Cortex of kidney (tissue), 1 donor: Measurements from ENCODE around the gene RGL1.

Source experiments
- DNase-seq: peaks from one replicate; lab custom pipeline; 2025; lab: John Stamatoyannopoulos, UW

RGL1 gene

GRCh38 chr1:183915625-183916510 lies 110.9 kb downstream of the RGL1 start:
- no peak for DNase-seq

DNA sequence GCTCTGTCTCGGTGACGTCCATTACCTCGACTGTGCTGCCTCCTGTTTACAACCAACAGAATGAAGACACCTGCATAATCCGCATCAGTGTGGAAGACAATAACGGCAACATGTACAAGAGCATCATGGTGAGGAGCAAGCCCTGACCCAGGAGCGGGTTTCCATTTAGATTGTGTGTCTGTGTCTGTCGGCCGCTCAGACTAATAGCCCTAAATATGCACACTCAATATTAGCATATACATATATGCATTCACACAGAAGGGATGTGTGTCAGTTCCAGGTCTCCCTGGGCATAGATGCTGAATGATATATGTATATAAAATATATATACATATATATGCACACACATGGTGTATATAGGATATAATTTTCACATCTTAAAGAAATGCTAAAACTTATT lies 111.7 kb downstream of the RGL1 start:
- no peak for DNase-seq

- no peak for DNase-seq
These were observed 113.7 kb downstream of the RGL1 start for GRCh38 chr1:183918589-183918988.

GRCh38 chr1:183920651-183921050 lies 115.7 kb downstream of the RGL1 start:
- no peak for DNase-seq

DNA sequence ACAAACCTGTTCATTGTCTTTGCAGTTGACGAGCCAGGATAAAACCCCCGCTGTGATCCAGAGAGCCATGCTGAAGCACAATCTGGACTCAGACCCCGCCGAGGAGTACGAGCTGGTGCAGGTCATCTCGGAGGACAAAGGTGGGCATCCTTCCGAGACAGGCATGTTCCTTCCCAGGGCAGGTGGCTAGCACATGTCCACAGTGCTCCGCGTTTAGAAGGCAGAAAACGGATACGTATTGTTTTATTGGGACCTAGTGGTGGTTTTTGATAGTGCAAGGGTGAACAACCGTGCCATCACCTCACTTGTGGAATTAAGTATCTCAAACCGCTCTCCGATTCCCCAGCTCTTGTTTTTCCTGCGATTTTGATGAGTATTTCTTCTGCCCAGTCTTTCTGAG lies 117.3 kb downstream of the RGL1 start:
- no peak for DNase-seq

DNA sequence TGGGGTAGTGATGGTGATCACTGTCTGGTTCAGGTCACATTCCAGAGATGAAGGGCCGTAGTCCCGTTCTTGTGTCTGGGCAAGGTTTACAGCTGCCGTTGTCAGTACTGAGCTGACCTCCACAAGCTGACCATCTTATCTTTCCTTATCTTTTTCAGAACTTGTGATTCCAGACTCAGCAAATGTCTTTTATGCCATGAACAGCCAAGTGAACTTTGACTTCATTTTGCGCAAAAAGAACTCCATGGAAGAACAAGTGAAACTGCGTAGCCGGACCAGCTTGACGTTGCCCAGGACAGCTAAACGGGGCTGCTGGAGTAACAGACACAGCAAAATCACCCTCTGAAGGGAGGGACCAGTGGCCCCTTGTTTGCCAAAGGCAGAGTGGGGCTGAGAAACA lies 121.0 kb downstream of the RGL1 start:
- no peak for DNase-seq

GRCh38 chr1:183926983-183927382 lies 122.1 kb downstream of the RGL1 start:
- DNase-seq: no peak

- DNase-seq: no peak
These were observed 126.8 kb downstream of the RGL1 start for GRCh38 chr1:183931646-183932271.

DNA sequence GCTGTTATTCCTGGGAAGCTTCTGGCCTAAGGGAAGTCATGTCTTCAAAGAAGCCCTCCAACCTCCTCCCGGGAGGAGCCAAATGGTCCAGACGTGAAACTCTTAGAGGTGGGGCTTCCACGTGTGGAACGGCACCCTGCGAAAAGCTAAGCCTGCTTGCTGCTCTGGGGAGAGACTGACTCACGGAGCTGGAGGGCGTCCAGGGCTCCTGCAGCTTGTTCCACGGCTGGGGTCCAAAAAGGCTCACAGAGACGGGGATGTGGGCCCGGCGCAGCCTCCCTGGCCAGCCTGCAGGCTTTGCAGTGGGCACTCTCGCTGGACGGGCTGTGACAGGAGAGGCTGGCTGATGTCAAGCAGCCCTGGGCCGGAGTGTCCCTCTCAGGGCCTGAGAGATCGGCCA lies 127.5 kb downstream of the RGL1 start:
- no peak for DNase-seq

- no peak for DNase-seq
These were observed 128.7 kb downstream of the RGL1 start for GRCh38 chr1:183933528-183934179.

DNA sequence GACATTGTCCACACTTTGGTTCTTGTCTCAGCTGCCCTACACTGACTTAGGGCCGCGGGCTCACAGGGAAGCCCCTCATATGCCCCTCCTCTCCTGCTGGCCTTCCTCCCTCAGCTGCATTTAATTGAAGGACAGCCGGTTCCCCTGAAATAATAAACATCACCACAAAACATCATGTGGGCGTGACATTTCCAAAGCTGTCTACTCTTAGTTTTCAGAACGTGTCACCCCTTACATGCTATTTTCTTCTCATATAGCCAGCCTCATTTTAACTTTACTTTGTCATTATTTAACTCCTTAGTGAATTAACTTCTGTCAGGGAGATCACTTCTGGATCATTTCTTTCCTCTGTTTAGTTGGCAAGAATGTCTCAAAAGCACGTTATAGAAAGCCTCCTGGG lies 129.4 kb downstream of the RGL1 start:
- no peak for DNase-seq

GRCh38 chr1:183936009-183936408 lies 131.1 kb downstream of the RGL1 start:
- no peak for DNase-seq

- no peak for DNase-seq
These were observed 131.9 kb downstream of the RGL1 start for GRCh38 chr1:183936791-183937190.

- no peak for DNase-seq
These were observed 132.7 kb downstream of the RGL1 start for GRCh38 chr1:183937611-183938010.

GRCh38 chr1:183941001-183941400 lies 136.1 kb downstream of the RGL1 start:
- DNase-seq: no peak

DNA sequence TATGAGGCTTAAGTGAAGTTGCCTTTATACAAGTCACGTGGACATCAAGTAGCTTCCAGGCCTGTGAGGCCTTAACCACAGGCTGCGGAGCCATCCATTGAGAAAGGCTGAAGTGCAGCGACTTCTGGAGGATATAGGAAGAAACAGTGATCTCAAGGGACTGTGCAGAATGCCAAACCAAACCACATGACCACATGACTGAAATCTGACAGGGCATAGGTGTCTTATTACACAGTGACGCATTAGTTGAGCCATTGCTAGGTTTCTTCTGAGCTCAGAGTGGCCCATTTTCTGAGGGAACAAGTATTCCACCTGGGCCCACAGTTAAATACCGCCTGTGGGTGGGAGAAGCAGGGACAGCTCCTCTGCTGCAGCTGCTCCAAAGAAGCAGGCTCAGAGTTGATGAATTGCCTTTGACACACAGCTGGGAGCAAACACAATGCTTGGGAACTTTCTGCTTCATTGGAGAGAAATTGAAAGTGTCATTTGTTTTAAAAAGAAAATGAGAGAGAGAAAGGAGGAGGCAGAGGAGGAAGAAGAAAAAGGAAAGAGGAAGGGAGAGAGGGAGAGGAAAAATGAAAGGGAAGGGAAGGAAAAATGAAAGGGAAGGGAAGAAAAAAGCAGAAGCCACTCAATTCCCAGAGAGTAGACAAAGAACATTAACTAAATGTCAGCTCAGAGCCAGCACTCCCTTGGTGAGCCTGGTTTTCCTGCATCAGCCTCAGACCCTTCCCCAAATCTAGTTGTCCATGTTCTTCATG lies 138.2 kb downstream of the RGL1 start:
- DNase-seq: no peak

DNA sequence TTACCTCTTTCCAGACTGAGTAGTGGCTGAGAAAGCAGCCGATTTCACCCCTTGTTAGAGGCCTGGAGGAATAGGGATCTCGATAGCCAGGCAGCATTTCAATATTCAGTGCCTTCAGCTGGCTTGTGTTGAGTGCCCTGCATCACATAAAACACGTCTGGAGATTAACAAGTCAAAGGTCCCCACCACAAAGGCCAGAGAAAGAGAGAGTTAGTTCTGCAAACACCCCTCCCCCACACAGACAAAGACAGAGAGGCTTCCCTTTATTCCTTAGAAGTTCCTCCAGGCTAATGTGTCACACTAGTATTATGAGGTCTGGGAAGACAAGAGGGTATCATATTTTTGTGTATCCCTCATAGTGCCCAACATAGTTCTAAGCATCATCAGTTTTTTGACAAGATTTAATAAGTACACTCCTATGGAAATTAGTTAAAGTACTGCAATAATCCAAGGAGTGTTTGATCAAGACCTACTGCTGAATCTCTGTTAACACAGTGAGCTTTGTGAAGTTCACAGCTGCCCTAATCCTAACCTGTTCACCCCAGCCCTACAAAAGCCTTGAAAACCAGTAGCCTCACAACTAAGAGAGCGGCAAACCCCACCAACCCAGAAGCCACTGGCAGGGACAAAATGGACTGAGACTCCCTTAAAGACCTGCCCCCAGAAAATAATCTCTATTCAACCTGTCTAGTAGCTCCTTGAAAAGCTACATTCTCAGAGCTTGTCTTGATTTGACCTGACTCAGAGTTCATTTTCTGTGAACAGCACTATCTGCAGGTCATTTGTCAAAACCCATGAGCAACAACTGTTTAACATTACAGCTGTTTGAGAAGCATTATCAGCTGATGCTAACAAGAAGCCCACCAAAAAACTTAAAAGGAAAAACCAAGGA lies 140.8 kb downstream of the RGL1 start:
- no peak for DNase-seq

DNA sequence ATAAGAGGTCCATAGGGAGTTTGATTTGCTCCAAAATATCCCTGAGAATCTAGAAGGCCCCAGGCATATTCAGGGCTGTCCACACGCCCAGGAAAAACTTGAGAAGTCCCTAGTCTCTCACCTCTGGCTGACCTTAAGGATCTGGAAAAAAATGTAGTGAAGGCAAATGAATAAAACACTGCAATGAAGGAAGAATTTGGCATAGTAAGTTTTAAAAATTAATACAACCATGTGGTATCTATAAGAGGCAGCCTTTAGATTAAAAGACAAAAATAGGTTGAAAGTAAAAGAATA lies 141.3 kb downstream of the RGL1 start:
- no peak for DNase-seq

GRCh38 chr1:183947988-183948387 lies 143.1 kb downstream of the RGL1 start:
- no peak for DNase-seq

GRCh38 chr1:183952101-183952500 lies 147.2 kb downstream of the RGL1 start:
- DNase-seq: no peak

DNA sequence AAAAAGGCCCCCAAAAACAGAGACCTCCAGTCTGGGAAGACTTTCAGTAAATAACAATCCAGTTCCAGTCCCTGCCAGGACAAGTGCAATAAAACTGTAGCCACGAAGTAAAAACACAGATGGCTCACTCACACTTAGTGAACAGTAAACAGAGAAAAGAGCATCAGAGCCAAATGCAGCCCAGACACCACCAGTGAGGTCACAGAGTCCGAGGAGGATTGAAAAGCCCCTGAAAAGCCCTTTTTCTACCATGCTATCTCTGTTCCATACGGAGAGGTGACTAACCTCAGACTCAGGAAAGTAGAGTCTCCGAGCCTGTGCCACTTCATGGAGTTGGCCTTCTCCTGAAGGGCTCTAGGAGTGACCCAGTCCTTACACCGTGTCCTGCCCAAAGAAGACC lies 148.1 kb downstream of the RGL1 start:
- no peak for DNase-seq

DNA sequence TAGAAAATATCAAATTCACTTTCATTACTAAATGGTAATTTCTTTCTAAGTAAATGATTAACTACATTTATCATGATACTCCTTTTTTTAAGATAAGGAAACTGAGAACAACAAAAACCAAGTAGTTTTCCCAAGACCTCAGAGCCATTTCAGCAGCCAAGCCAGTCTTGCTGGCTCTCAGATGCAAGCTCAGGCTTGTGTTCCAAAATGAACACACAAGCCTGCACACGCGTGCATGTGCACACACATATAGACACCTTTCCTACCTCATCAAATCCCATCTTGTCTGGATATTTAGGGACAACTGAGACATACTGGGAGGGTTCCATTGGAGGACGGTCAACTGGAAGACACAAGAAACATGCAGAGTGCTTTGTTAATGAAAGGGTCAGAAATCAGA lies 149.6 kb downstream of the RGL1 start:
- DNase-seq: no peak
